AG04449 (cell line): ENCODE results near the gene B3GNT7.

ENCODE experiments used
- CTCF ChIA-PET: fragments of 350-600 bp; formaldehyde crosslinking; extraction: SDS; loops from one replicate; lab custom pipeline; 2021; ENCODE audit warnings: antibody characterized with exemption; lab: Yijun Ruan, JAX
- POLR2A ChIA-PET: fragments of 400-600, 350-600 bp; formaldehyde crosslinking; extraction: SDS; loops from one replicate; lab custom pipeline; 2020; ENCODE audit warnings: antibody characterized with exemption, inconsistent platforms; lab: Yijun Ruan, JAX
- DNase-seq: peaks from one replicate; pipeline ENCODE4 v3.0.0-alpha.2; 2010; ENCODE audit warnings: low read depth, low spot score
- H3K4me3 ChIP-seq: 2 replicates; pipeline ENCODE4 v1.5.1; 2011; ENCODE audit warnings: low read depth, mild to moderate bottlenecking, control low read depth, low read length
- TF ChIP-seq, protein P1 (sequence below): IDR thresholded peaks from one replicate; pipeline ENCODE4 v1.5.1; 2011; ENCODE audit warnings: mild to moderate bottlenecking, moderate library complexity, low read length, control low read depth, inconsistent platforms; ENCODE audit not compliant: insufficient read depth; ENCODE audit errors: missing control alignments

Gene B3GNT7

DNA sequence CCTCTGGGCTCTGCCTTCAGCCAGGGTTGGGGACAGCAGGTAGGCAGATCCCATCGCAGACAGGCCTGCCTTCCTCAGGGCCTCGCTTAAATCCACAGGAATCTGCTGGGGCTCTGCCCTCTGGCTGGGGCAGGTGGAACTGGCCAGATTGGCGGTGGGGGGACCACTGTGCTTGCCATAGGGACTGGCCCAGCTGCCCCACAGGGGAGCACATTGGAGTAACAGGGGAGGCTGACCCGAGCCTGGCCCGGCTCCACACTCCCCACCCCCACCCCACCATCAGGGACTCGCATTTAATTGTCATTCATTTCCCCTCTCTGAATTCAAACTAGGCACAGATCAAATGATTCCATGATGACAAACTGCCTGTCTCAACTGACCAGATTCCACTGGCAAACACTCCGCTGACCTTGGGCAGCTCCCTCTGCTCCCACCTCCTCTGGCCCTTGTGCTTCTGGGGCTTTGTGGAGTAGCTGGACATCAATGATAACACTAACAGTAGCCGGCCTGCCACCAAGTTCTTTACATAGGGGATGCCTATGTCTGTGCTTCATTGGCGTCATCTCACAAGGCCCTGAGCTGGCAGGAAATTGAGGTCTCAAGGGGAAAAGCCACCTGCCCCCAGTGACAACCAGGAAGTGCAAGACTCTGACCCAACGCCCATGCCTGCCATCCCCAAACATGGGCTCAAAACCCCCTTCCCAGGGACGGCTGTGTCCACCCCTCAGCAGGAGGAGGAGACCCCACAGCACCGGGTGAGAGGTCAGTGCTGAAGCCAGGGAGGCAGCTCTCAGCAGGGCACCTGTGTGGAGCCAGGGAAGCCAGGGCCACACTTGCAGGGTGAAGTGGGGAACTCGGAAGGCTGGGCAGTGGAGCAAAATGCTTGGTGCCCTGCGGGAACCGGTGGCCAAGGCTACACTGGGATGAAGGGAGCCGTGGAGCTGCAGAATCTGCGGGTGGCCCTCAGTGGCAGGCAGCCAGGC, 2.1 kb upstream of the B3GNT7 start:
- POLR2A ChIA-PET: no interaction called here
- CTCF ChIA-PET: interaction anchor here (1.2 to 2.4 kb wide), 4 partner anchors 10 to 166 kb away, joined by 3 to 7 read pairs (median 4); no protein-coding TSS in a partner anchor
- no peak overlapping the region for H3K4me3 ChIP-seq
- TF ChIP-seq, protein P1, sequence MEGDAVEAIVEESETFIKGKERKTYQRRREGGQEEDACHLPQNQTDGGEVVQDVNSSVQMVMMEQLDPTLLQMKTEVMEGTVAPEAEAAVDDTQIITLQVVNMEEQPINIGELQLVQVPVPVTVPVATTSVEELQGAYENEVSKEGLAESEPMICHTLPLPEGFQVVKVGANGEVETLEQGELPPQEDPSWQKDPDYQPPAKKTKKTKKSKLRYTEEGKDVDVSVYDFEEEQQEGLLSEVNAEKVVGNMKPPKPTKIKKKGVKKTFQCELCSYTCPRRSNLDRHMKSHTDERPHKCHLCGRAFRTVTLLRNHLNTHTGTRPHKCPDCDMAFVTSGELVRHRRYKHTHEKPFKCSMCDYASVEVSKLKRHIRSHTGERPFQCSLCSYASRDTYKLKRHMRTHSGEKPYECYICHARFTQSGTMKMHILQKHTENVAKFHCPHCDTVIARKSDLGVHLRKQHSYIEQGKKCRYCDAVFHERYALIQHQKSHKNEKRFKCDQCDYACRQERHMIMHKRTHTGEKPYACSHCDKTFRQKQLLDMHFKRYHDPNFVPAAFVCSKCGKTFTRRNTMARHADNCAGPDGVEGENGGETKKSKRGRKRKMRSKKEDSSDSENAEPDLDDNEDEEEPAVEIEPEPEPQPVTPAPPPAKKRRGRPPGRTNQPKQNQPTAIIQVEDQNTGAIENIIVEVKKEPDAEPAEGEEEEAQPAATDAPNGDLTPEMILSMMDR: peak; percentile 29
- DNase-seq: no peak

DNA sequence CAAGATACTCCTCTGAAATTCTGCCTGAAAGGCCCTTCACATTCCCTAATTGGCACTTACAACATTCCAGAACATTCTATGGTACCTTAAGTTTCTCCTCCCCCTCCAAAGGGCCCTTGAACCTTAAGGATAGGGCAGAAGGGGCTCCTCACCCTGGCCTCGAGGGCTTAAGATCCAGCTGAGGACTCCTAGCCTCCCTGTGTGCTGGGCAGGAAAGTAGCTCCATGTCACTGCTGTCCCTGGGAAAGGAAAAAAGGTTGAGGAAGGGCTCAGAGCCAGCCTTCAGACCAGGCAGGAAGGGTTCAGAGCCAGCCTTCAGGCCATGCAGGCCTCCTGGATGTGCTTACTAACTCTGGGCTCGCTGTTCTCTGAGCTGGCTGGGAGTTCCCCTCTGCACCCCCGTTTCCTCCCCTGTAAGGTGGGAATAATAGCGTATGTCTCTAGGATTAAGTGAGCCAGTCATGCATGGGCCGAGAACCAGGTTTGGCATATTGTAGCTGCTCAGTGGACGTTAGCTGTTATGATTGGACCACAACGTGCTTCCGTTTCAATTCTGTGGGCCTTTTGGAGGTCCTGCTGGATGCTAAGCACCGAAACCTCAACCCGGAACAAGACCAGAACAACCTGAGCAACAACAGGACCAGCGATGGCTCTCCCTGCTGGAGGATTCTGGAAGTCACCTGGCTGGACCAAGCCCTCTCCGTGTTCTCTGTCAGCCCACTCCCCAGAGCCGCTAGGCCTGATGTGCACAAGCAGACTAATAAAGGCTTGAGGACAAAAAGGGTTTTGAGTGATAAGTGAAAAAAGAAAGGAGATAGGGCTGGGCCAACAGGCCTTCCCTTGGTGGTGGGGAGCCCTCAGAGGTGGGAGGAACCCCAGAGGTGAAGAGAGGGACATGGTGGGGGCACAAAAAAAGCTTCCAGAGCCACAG, 1.0 kb upstream of the B3GNT7 start:
- ChIA-PET CTCF (interaction anchor here (0.6 to 2.4 kb wide), 5 partner anchors 8 to 98 kb away, joined by 3 to 7 read pairs (median 3); no protein-coding TSS in a partner anchor), POLR2A (no interaction called here)
- TF ChIP-seq, protein P1: no peak
- DNase-seq: no peak
- no peak overlapping the region for H3K4me3 ChIP-seq

DNA sequence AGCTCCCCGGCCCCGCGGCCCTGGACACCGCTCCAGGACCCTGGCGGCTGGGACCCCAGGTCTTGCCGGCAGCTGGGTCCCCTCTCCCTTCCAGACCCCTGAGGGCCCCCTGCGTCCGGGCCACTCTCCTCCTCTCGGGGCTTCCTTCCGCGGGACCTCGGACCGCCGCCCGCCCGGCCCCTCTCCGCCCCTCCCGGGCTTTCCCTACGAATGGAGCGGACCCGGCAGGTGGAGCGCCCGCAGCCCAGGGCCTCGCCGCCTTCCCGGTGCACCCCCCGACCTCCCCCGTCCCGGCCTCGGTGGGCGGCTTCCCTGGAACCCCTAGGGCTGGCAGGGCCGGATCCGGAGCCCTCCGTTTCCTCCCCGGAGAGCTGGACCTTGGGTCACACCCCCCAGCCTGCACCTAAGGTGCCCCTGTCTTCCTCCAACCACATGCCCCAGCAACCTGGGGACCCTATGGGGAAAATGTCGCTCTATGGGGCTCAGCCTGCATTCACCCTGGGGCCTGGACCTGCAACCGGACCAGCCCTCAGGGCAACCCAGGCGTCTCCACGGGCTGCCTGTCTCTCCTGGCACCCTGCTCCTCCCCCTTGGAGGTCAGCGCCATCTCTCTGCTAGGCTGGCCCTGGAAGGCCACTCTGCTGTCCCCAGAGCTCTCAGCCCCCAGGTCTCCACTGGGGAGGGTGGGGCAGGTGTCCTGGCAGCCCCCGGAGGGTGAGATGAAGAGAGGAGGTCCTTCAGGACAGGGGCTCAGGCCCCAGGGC, 730 bp downstream of the B3GNT7 start:
- TF ChIP-seq, protein P1: no peak

DNA sequence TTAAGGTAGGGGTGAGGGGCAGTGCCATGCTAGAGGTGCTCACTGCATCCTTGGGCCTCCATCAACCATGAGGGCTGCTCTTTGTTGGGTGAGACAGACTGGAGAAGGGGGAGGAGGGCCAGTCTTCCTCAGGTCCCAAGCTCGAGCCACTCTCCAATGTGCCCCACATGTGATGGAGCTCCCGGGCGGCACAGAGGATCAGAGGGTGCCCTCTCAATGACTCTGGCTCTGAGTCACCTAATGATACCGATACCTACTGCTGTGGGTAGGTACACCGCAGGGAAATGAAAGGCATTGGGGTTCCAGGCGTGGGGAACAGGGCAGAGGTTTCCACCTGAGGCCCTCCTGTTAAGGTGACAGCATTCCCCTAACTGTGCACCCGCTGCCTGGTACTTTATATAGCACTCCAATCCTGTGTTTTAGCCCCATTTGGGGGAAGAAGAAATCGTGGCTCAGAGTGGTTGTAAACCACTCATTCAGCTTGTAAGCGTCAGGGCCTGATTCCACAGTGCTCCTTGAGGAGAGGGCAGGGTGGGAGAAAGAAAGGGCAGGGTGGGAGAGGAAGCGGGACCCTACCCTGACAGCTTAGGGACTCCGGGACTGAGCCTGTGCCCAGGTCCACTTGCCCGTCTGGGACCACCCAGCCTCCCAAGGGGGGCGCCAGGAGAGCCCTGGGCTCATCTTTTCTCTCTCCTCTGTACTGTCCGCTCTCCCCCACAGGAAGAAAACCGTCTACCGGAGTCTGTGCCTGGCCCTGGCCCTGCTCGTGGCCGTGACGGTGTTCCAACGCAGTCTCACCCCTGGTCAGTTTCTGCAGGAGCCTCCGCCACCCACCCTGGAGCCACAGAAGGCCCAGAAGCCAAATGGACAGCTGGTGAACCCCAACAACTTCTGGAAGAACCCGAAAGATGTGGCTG, 1.8 kb downstream of the B3GNT7 start:
- TF ChIP-seq, protein P1: no peak
- DNase-seq: no peak
- no peak overlapping the region for H3K4me3 ChIP-seq
- ChIA-PET POLR2A (interaction anchor here (1.1 kb wide), 1 partner anchor 74 kb away, joined by 3 read pairs; no protein-coding TSS in a partner anchor), CTCF (interaction anchor here (1.7 to 2.0 kb wide), 3 partner anchors 9 to 100 kb away, joined by 5 to 16 read pairs (median 12); no protein-coding TSS in a partner anchor)

More for the DNA sequence above, 730 bp downstream of the B3GNT7 start:
- no peak overlapping the region for H3K4me3 ChIP-seq
- CTCF ChIA-PET: interaction anchor here (0.9 to 2.0 kb wide), 4 partner anchors 10 to 99 kb away, joined by 4 to 16 read pairs (median 8); no protein-coding TSS in a partner anchor
- no peak for DNase-seq
- POLR2A ChIA-PET: no interaction called here

DNA sequence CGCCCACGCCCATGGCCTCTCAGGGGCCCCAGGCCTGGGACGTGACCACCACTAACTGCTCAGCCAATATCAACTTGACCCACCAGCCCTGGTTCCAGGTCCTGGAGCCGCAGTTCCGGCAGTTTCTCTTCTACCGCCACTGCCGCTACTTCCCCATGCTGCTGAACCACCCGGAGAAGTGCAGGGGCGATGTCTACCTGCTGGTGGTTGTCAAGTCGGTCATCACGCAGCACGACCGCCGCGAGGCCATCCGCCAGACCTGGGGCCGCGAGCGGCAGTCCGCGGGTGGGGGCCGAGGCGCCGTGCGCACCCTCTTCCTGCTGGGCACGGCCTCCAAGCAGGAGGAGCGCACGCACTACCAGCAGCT, 2.4 kb downstream of the B3GNT7 start:
- DNase-seq: no peak
- POLR2A ChIA-PET: interaction anchor here (1.1 kb wide), 1 partner anchor 75 kb away, joined by 3 read pairs; no protein-coding TSS in a partner anchor
- TF ChIP-seq, protein P1: no peak
- no peak overlapping the region for H3K4me3 ChIP-seq
- CTCF ChIA-PET: interaction anchor here (1.0 to 2.0 kb wide), 6 partner anchors 8 to 199 kb away, joined by 3 to 16 read pairs (median 5); partner anchors contain the start of gene ARMC9
